Psoas muscle (tissue), 8 donors: ENCODE data around the gene HOXB5. TPM values are rescaled to one million over a fixed set of nuclear protein-coding genes. Genes with fewer than 3 reads are reported as not detected.

Experiments used
- ATAC-seq, 4 donors: fragments of 200-7000 bp; cut with Tn5 transposase; one replicate each; pipeline ENCODE4 v1.9.1; 2020; ENCODE audit warnings: moderate library complexity in 3 of 4, mild to moderate bottlenecking in 2 of 4
- DNase-seq, 2 donors: peaks; one replicate each; pipeline ENCODE4 v3.0.0-alpha.2; 2020
- H3K27ac ChIP-seq: fragments of 200-600 bp; one replicate; pipeline ENCODE4 v1.8.0; 2022
- H3K27me3 ChIP-seq, 3 donors: fragments of 200-600 bp in 1 of 3; one replicate each; pipeline versions ENCODE4 v1.6.1 to v1.8.0; 2013 to 2022; ENCODE audit warnings: low read length in 2 of 3, mild to moderate bottlenecking in 2 of 3, moderate library complexity in 1 of 3; ENCODE audit not compliant: insufficient read depth in 3 of 3
- H3K36me3 ChIP-seq, 2 donors: fragments of 200-600 bp in 1 of 2; one replicate each; pipeline versions ENCODE4 v1.6.1 to v1.8.0; 2013 to 2022; ENCODE audit warnings: low read depth in 1 of 2, mild to moderate bottlenecking in 1 of 2, moderate library complexity in 1 of 2; ENCODE audit not compliant: insufficient read depth in 1 of 2
- H3K4me1 ChIP-seq: fragments of 200-600 bp; one replicate; pipeline ENCODE4 v1.8.0; 2022
- H3K4me3 ChIP-seq: fragments of 200-600 bp; one replicate; pipeline ENCODE4 v1.8.0; 2022; ENCODE audit warnings: mild to moderate bottlenecking
- H3K9me3 ChIP-seq: fragments of 200-600 bp; one replicate; pipeline ENCODE4 v1.8.0; 2022
- WGBS, 3 donors: extraction: QIAGEN DNeasy Blood & Tissue Kit; methylation state at CpG; one replicate each; pipeline versions ENCODE4 v1.1.6 to v1.1.7; 2013; 5-methylcytosine and 5-hydroxymethylcytosine counted together
- intact Hi-C, 2 donors: fragments of 100-400 bp; cut with DNase I; formaldehyde crosslinking; loops; one replicate each; pipeline versions ENCODE4 v1.11.0 to v1.14.2; 2022
- polyA plus RNA-seq, 3 donors: library from polyadenylated mRNA; stranded (reverse); fragments of 200-250 nt; gene quantifications; one replicate each; pipeline ENCODE4 v1.2.3, GENCODE V29; 2013
- total RNA-seq, 4 donors: library from RNA; stranded (reverse); fragmentation: NEBNext Ultra II Directional in 2 of 4; extraction: Animal tissue kit (Norgen Biotek cat#: 25700) in 2 of 4; gene quantifications; one replicate each; pipeline versions ENCODE4 v1.2.1 to v1.2.4, GENCODE V29; 2021 to 2023
- TF ChIP-seq, protein P1 (sequence below): fragments of 200-600 bp; IDR thresholded peaks from one replicate; pipeline ENCODE4 v1.8.0; 2022; ENCODE audit warnings: antibody characterized with exemption
- donor health status: healthy with polysubstance abuse.
- donor health status: DM: no; HTN: no; CAD: no; lungs with moderate emphysema.
- donor health status: Bipolar disorder and iron deficiency.
- donor health status: healthy.
- donor health status: DM: yes; HTN: yes; CAD: no.
- donor health status: DM: no; HTN: no; CAD: no.
- donor health status: DM: no; HTN: no; CAD: no.
- donor health status: DM: yes; HTN: yes; CAD: no.

The HOXB5 gene
- total and polyA plus RNA-seq, 7 donors, result 0.03 to 0.71 (median 0.20) TPM; not detected in 1

- intact Hi-C loops, result loop anchor here (5.0 kb wide), 3 partner anchors 263 to 308 kb away; no protein-coding TSS in a partner anchor
- peaks cover 12% of the 10 kb centered on the region for H3K4me1 ChIP-seq
Measured at GRCh38 chr17:48615047-48615962, 21.7 kb upstream of the HOXB5 start, which contains the start of gene HOXB8. TSS of gene HOXB8 (minus strand) at chr17:48615292. CDS start at chr17:48614704, 588 bp downstream.

GRCh38 chr17:48613862-48614694 is 20.5 kb upstream of the HOXB5 start:
- TF ChIP-seq, protein P1, sequence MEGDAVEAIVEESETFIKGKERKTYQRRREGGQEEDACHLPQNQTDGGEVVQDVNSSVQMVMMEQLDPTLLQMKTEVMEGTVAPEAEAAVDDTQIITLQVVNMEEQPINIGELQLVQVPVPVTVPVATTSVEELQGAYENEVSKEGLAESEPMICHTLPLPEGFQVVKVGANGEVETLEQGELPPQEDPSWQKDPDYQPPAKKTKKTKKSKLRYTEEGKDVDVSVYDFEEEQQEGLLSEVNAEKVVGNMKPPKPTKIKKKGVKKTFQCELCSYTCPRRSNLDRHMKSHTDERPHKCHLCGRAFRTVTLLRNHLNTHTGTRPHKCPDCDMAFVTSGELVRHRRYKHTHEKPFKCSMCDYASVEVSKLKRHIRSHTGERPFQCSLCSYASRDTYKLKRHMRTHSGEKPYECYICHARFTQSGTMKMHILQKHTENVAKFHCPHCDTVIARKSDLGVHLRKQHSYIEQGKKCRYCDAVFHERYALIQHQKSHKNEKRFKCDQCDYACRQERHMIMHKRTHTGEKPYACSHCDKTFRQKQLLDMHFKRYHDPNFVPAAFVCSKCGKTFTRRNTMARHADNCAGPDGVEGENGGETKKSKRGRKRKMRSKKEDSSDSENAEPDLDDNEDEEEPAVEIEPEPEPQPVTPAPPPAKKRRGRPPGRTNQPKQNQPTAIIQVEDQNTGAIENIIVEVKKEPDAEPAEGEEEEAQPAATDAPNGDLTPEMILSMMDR, result no peak
- H3K27me3 ChIP-seq, result peaks cover 5 to 97% (median 62%) of the 10 kb centered on the region in 3 donors
- no peaks in the 10 kb centered on the region for H3K9me3 ChIP-seq
- peak overlapping the region; percentile 77 for H3K4me3 ChIP-seq
- no peaks in the 10 kb centered on the region for H3K36me3 ChIP-seq
- WGBS, 3 donors, result 6 to 8% (median 8%) methylated on average over 52 to 55 of the region's 55 CpGs
- intact Hi-C loops, result no loop called here
- DNase-seq, result no peak
- H3K4me1 ChIP-seq, result peaks cover 17% of the 10 kb centered on the region
- ATAC-seq, result no peak
- H3K27ac ChIP-seq, result no peak overlapping the region

More at GRCh38 chr17:48615047-48615962, 21.7 kb upstream of the HOXB5 start, which contains the start of gene HOXB8:
- ATAC-seq (no peak), DNase-seq (no peak)
- H3K27me3 ChIP-seq, result peaks cover 5 to 97% (median 56%) of the 10 kb centered on the region in 3 donors
- 17 to 19% (median 17%) methylated on average over 38 to 41 of the region's 41 CpGs for WGBS, 3 donors
- no peaks in the 10 kb centered on the region for H3K9me3 ChIP-seq
- H3K36me3 ChIP-seq, result no peaks in the 10 kb centered on the region
- no peak within 1 kb of the TSS for H3K27ac ChIP-seq
- H3K4me3 ChIP-seq, result peak within 1 kb of the TSS; percentile 77
- TF ChIP-seq, protein P1, result no peak

- H3K9me3 ChIP-seq, result no peaks in the 10 kb centered on the region
- TF ChIP-seq, protein P1, result peak; percentile 36
- ATAC-seq (peak; percentile 30 to 57 (median 50)), DNase-seq (peak in 1 of 2 donors; percentile 55)
- H3K27ac ChIP-seq, result no peak overlapping the region
- 1% methylated on average over 64 to 67 of the region's 67 CpGs for WGBS, 3 donors
- peaks cover 17% of the 10 kb centered on the region for H3K4me1 ChIP-seq
- H3K36me3 ChIP-seq, result no peaks in the 10 kb centered on the region
- intact Hi-C loops, result no loop called here
- H3K4me3 ChIP-seq, result peak overlapping the region; percentile 77
- H3K27me3 ChIP-seq, result peaks cover 2 to 99% (median 65%) of the 10 kb centered on the region in 3 donors
Measured at GRCh38 chr17:48612854-48613691, 19.5 kb upstream of the HOXB5 start.

DNA sequence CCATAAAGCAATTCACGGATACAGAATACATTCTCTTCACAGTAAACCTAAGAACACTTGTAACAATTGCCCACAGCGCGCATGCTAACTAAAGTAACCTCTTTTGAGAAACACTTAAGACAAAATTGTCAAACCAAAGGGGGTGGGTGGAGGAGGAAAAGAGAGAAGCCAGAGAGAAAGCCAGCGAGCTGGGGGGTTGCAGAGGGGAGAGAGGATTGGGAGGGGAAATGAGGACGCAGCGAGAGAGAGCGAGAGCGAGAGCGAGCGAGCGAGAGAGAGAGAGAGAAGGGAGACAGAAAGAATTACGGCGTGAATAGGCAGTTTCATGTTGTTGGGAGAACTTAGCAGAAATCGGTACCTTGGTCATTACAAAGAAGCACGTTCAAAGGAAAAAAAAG is 18.9 kb upstream of the HOXB5 start:
- intact Hi-C loops, result no loop called here
- WGBS, 3 donors, result 4 to 13% (median 5%) methylated on average over 15 of the region's 15 CpGs
- H3K4me3 ChIP-seq, result peak overlapping the region; percentile 77

More for the DNA sequence above, 18.9 kb upstream of the HOXB5 start:
- Histone ChIP-seq H3K4me1 (peaks cover 17% of the 10 kb centered on the region), H3K27me3 (peaks cover 0 to 99% (median 62%) of the 10 kb centered on the region in 3 donors), H3K9me3 (no peaks in the 10 kb centered on the region), H3K27ac (no peak overlapping the region), H3K36me3 (no peaks in the 10 kb centered on the region)
- TF ChIP-seq, protein P1, result no peak
- no peak for DNase-seq
- no peak for ATAC-seq
